Measurements from ENCODE around the gene OR8B12.
"Not testable (repeated sequence)": the region's sequence is repeated elsewhere in the genome, so short reads cannot be mapped to it uniquely, and the experiment has no call there.

The OR8B12 gene

DNA sequence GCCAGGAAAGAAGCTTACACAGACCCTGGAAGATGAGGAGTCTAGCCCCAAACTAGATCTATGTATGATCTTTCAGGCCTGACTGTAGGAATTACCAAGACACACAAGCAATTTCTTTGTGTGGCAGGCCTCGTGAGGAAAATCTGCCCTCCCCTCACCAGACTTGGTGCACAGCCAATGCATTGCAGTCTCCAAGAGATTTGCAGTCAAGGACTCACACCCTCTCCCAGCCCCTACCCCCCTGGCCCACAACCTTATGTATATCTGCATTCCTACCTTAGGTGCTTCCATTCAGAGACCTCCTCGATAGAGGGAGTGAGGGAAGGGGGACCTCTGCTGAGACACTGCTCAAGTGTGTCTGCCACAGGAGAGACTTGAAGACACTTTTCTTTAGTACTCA, 9.8 kb downstream of the OR8B12 start:
- Histone ChIP-seq H3K36me3 (ENCODE audit: control insufficient read depth, insufficient read depth, low read length) (no peaks in the 10 kb centered on the region), H3K9me3 (ENCODE audit: control insufficient read depth, insufficient read depth, low read length) (no peaks in the 10 kb centered on the region), H3K27me3 (ENCODE audit: control insufficient read depth, insufficient read depth, low read length) (no peaks in the 10 kb centered on the region), H3K27ac (ENCODE audit: low read length) (no peak overlapping the region), H3K4me3 (ENCODE audit: low read length) (no peak overlapping the region), H3K4me1 (ENCODE audit: control insufficient read depth, insufficient read depth, low read length) (peaks cover 3% of the 10 kb centered on the region; the same call in 1 of the 2 replicates)
- no peak for DNase-seq (ENCODE audit: low read depth, low spot score)
- no CpG with 5 or more reads among the region's 2 CpGs for WGBS (ENCODE audit: insufficient coverage, insufficient read length)

DNA sequence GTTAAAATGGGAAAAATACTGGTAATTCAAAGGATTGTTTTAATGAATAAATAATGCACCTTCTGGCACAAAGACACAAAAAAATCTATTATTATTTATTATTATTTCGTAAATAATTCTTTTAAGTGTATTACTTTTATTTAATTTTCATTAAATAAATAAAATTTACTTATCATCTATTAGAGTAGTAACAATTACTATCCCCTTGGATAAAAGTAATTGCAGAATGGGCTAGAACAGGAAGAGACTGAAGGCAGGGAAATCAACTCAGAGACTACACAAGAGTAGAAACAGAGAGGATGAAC, 23.0 kb downstream of the OR8B12 start:
- no CpG with 5 or more reads among the region's 1 CpG for WGBS (ENCODE audit: insufficient coverage, insufficient read length)

DNA sequence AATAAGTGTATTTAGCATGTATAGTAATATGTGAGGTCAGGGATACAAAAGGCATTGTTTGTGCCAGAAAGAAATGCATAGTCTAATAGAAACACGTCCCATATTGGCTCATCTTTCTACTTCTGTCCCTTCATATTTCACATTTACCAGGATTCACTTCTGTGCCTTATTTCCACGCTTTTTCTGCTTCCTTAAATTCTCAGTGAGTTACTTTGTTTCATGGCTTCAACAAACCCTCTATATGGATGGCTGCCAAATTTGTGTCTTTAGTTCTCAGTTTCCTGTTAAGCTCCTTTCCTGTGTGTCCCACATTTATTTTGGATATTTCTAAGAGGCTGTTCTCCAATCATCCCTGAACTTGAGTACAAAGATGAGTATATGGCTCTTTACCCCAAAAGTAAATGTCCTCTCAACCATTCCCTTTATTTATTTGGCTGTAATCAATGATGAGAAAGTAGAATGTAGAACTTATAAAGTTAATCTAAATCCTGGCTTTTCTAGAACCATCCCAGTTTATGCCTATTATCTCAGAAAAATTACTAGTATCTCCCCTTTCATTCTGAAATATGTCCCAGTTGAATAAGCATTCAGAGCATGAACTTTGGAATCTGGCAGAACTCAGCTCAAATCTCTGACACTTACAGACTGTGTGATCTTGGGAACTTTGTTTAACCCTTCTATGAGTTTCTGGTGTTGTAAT, 23.5 kb downstream of the OR8B12 start:
- H3K4me3 ChIP-seq (ENCODE audit: low read length): no peak overlapping the region
- no CpG with 5 or more reads among the region's 2 CpGs for WGBS (ENCODE audit: insufficient coverage, insufficient read length)
- H3K4me1 ChIP-seq (ENCODE audit: control insufficient read depth, insufficient read depth, low read length): no peaks in the 10 kb centered on the region
- H3K36me3 ChIP-seq (ENCODE audit: control insufficient read depth, insufficient read depth, low read length): no peaks in the 10 kb centered on the region
- DNase-seq (ENCODE audit: low read depth, low spot score): no peak
- H3K9me3 ChIP-seq (ENCODE audit: control insufficient read depth, insufficient read depth, low read length): no peaks in the 10 kb centered on the region
- no peaks in the 10 kb centered on the region for H3K27me3 ChIP-seq (ENCODE audit: control insufficient read depth, insufficient read depth, low read length)
- H3K27ac ChIP-seq (ENCODE audit: low read length): no peak overlapping the region

More for the DNA sequence above, 23.0 kb downstream of the OR8B12 start:
- Histone ChIP-seq H3K9me3 (ENCODE audit: control insufficient read depth, insufficient read depth, low read length) (no peaks in the 10 kb centered on the region), H3K27ac (ENCODE audit: low read length) (no peak overlapping the region), H3K36me3 (ENCODE audit: control insufficient read depth, insufficient read depth, low read length) (no peaks in the 10 kb centered on the region), H3K4me1 (ENCODE audit: control insufficient read depth, insufficient read depth, low read length) (no peaks in the 10 kb centered on the region), H3K27me3 (ENCODE audit: control insufficient read depth, insufficient read depth, low read length) (no peaks in the 10 kb centered on the region), H3K4me3 (ENCODE audit: low read length) (no peak overlapping the region)
- no peak for DNase-seq (ENCODE audit: low read depth, low spot score)

DNA sequence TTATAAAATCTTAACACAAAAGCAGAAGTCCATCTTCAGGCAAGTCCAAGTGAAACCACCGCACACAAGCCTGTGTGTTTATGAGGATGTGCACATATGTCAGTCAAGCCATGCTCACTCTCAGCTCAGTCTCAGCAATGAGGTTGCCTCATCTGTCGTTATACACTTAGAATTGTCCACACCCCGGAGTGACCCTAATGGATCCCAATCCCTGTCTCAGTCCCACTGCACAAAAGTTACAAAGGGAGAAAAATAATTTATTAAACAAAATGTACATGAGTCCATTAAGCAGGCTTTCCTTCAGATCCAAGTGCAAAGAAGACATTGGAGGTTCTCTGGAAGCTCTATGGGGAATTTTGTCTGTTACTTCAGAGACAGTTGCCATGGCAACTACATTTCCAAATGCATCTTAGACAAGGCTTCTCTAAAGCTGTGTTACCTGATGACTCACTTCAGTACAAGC, 24.4 kb downstream of the OR8B12 start:
- no CpG with 5 or more reads among the region's 3 CpGs for WGBS (ENCODE audit: insufficient coverage, insufficient read length)
- Histone ChIP-seq H3K9me3 (ENCODE audit: control insufficient read depth, insufficient read depth, low read length) (no peaks in the 10 kb centered on the region), H3K4me3 (ENCODE audit: low read length) (no peak overlapping the region), H3K36me3 (ENCODE audit: control insufficient read depth, insufficient read depth, low read length) (no peaks in the 10 kb centered on the region), H3K27me3 (ENCODE audit: control insufficient read depth, insufficient read depth, low read length) (no peaks in the 10 kb centered on the region), H3K27ac (ENCODE audit: low read length) (no peak overlapping the region), H3K4me1 (ENCODE audit: control insufficient read depth, insufficient read depth, low read length) (no peaks in the 10 kb centered on the region)
- DNase-seq (ENCODE audit: low read depth, low spot score): no peak

DNA sequence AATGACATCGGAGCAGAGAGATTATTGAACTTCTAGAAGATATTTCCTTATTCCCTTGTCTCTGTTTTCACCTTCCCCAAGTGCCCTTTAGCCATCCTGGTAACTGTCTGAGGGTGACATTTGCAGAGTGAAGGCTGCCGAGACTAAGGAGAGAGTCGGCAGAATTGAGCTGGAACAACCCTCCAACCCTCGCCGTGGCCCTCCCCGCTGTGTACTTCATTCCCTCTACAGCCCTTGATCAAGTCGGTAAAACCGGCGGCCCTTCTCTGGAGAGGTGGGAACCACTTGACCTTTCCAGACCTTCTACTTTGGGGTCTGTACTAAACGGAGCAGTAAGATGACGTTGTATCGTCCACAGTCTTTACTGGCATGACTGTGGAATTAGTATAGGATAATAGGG, 26.1 kb downstream of the OR8B12 start:
- Histone ChIP-seq H3K27ac (ENCODE audit: low read length) (no peak overlapping the region), H3K27me3 (ENCODE audit: control insufficient read depth, insufficient read depth, low read length) (no peaks in the 10 kb centered on the region), H3K4me1 (ENCODE audit: control insufficient read depth, insufficient read depth, low read length) (no peaks in the 10 kb centered on the region), H3K9me3 (ENCODE audit: control insufficient read depth, insufficient read depth, low read length) (no peaks in the 10 kb centered on the region), H3K36me3 (ENCODE audit: control insufficient read depth, insufficient read depth, low read length) (no peaks in the 10 kb centered on the region), H3K4me3 (ENCODE audit: low read length) (no peak overlapping the region)
- WGBS (ENCODE audit: insufficient coverage, insufficient read length): no CpG with 5 or more reads among the region's 12 CpGs
- no peak for DNase-seq (ENCODE audit: low read depth, low spot score)

DNA sequence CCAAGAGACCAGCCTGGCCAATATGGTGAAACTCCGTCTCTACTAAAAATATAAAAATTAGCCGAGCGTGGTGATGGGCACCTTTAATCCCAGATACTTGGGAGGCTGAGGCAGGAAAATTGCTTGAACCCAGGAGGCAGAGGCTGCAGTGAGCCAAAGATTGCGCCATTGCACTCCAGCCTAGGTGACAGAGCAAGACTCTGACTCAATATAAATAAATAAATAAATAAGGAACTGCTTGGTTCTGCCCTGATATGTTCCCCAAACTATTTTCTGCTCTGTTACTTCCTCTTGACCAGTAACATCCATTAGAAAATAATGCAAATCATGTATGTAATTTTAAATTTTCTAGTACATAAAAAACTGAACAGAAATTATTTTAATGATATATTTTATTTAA, 28.8 kb downstream of the OR8B12 start:
- not testable (repeated sequence) for H3K4me3 ChIP-seq (ENCODE audit: low read length); H3K27ac ChIP-seq (ENCODE audit: low read length); H3K9me3 ChIP-seq (ENCODE audit: control insufficient read depth, insufficient read depth, low read length); DNase-seq (ENCODE audit: low read depth, low spot score); H3K4me1 ChIP-seq (ENCODE audit: control insufficient read depth, insufficient read depth, low read length); H3K27me3 ChIP-seq (ENCODE audit: control insufficient read depth, insufficient read depth, low read length); H3K36me3 ChIP-seq (ENCODE audit: control insufficient read depth, insufficient read depth, low read length)
- WGBS (ENCODE audit: insufficient coverage, insufficient read length): no CpG with 5 or more reads among the region's 4 CpGs

DNA sequence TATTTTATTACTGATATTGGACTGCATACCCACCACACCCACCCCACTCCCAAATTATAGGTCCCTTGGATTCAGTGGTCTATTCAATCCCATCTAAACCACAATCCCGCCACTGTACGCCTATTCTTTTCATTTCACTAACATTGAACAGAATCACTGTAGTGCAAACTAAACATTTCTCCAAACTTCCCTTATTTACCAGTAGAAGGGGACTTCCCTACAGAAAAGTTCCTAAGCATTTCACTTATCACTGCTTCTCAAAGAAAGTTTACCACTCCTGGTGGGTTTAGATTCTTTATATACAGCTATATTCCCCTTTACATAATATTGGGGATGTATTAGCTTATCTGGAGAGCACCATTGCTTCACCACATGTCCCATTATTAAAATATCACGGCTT, 29.3 kb downstream of the OR8B12 start:
- H3K4me1 ChIP-seq (ENCODE audit: control insufficient read depth, insufficient read depth, low read length): no peaks in the 10 kb centered on the region
- H3K27me3 ChIP-seq (ENCODE audit: control insufficient read depth, insufficient read depth, low read length): no peaks in the 10 kb centered on the region
- H3K9me3 ChIP-seq (ENCODE audit: control insufficient read depth, insufficient read depth, low read length): no peaks in the 10 kb centered on the region
- H3K27ac ChIP-seq (ENCODE audit: low read length): no peak overlapping the region
- WGBS (ENCODE audit: insufficient coverage, insufficient read length): no CpG with 5 or more reads among the region's 3 CpGs
- H3K36me3 ChIP-seq (ENCODE audit: control insufficient read depth, insufficient read depth, low read length): no peaks in the 10 kb centered on the region
- no peak for DNase-seq (ENCODE audit: low read depth, low spot score)
- H3K4me3 ChIP-seq (ENCODE audit: low read length): no peak overlapping the region

DNA sequence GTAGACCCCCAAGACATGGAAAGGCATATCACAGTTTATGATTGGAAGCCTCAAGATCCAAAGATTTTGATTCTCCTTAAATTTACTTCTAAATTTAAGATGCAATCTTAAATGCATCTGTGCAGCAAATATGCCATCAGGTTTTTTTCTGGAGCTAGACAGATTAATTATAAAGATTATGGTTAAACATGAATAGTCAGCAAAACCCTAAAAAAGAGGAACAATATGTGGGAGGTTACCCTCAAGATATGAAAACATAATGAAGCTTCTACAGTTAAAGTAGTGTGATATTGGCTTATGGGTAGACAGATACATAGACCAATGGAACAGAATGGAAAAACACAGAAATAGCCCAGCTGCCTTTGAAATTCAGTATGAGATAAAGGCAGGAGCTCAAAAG, 31.7 kb downstream of the OR8B12 start:
- Histone ChIP-seq H3K9me3 (ENCODE audit: control insufficient read depth, insufficient read depth, low read length) (no peaks in the 10 kb centered on the region), H3K27me3 (ENCODE audit: control insufficient read depth, insufficient read depth, low read length) (no peaks in the 10 kb centered on the region), H3K4me1 (ENCODE audit: control insufficient read depth, insufficient read depth, low read length) (no peaks in the 10 kb centered on the region), H3K36me3 (ENCODE audit: control insufficient read depth, insufficient read depth, low read length) (no peaks in the 10 kb centered on the region), H3K27ac (ENCODE audit: low read length) (no peak overlapping the region), H3K4me3 (ENCODE audit: low read length) (no peak overlapping the region)
- DNase-seq (ENCODE audit: low read depth, low spot score): no peak

DNA sequence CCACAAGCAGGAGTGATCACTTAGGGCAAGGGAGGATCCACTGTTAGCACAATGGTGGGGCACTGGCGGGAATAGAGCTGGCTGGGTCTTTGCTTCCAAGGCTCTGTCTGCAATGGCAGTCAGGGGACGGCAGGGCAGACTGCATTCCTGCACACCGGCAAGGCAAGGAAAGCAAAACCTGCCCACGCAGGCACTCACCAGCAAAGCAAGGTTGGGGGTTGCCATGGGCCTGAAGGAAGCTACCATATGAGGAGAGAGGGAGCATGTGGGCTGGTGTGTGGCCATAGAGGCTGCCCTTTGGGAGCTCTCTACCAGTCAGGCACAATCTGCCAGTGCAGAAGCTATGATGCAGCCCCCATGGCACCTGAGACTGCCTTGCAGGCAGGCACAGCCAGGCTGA, 33.2 kb downstream of the OR8B12 start:
- H3K27ac ChIP-seq (ENCODE audit: low read length): no peak overlapping the region
- no peaks in the 10 kb centered on the region for H3K4me1 ChIP-seq (ENCODE audit: control insufficient read depth, insufficient read depth, low read length)
- no CpG with 5 or more reads among the region's 4 CpGs for WGBS (ENCODE audit: insufficient coverage, insufficient read length)
- H3K27me3 ChIP-seq (ENCODE audit: control insufficient read depth, insufficient read depth, low read length): no peaks in the 10 kb centered on the region
- no peaks in the 10 kb centered on the region for H3K9me3 ChIP-seq (ENCODE audit: control insufficient read depth, insufficient read depth, low read length)
- no peak overlapping the region for H3K4me3 ChIP-seq (ENCODE audit: low read length)
- no peaks in the 10 kb centered on the region for H3K36me3 ChIP-seq (ENCODE audit: control insufficient read depth, insufficient read depth, low read length)
- DNase-seq (ENCODE audit: low read depth, low spot score): no peak

DNA sequence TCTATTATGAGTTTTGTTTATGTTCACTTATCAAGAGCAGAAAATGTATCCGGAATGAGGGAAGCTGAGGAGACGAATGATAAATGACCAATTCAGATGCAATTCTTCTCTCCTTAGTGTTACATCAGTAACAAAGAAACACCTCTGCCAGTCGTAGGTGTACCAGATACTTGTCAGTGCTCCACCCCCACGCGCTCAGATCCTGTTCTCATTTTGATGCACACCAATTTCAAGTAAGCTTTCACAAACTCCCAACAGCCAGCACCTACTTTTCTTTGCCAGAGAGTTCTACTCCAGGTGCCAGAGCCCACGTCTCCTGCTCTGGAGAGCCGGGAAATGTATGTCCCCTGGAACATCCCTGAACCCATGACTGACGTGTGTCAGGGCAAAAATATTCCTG, 43.7 kb downstream of the OR8B12 start:
- H3K9me3 ChIP-seq (ENCODE audit: control insufficient read depth, insufficient read depth, low read length): no peaks in the 10 kb centered on the region
- no peak for DNase-seq (ENCODE audit: low read depth, low spot score)
- no peaks in the 10 kb centered on the region for H3K27me3 ChIP-seq (ENCODE audit: control insufficient read depth, insufficient read depth, low read length)
- H3K36me3 ChIP-seq (ENCODE audit: control insufficient read depth, insufficient read depth, low read length): no peaks in the 10 kb centered on the region
- H3K4me3 ChIP-seq (ENCODE audit: low read length): no peak overlapping the region
- H3K27ac ChIP-seq (ENCODE audit: low read length): no peak overlapping the region
- H3K4me1 ChIP-seq (ENCODE audit: control insufficient read depth, insufficient read depth, low read length): no peaks in the 10 kb centered on the region
- no CpG with 5 or more reads among the region's 8 CpGs for WGBS (ENCODE audit: insufficient coverage, insufficient read length)

DNA sequence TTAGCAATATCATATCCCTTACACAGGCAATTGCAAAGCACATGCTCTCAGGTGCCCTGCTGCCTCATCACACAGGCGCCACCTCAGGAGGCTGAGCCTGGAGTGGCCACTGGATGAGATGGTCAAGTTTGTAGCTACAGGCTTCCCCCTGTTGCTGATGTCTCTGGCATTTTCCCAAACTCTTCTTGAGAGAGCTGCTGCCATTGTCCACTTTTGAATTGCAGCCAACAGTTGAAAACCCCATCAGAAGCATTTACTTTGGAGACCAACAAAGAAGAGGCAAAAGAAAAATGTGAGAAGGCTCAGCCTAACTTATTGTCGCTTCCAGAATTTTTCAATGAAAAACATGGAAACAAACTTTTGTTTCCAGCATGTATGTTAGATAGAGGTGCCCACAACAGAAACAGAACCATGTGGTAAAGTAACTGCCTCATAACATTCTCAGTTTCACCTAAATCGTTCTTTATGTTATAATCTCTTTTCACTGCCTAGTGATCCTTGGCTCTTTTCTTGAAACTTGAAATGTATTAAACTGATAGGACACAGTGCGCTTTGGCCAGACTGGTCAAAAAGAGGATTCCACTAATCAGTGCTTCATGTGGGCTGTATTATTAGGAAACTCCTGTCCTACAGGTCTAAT, 50.3 kb downstream of the OR8B12 start:
- DNase-seq (ENCODE audit: low read depth, low spot score): no peak
- no peaks in the 10 kb centered on the region for H3K27me3 ChIP-seq (ENCODE audit: control insufficient read depth, insufficient read depth, low read length)
- no CpG with 5 or more reads among the region's 4 CpGs for WGBS (ENCODE audit: insufficient coverage, insufficient read length)
- no peak overlapping the region for H3K27ac ChIP-seq (ENCODE audit: low read length)
- no peaks in the 10 kb centered on the region for H3K9me3 ChIP-seq (ENCODE audit: control insufficient read depth, insufficient read depth, low read length)
- H3K4me1 ChIP-seq (ENCODE audit: control insufficient read depth, insufficient read depth, low read length): no peaks in the 10 kb centered on the region
- H3K36me3 ChIP-seq (ENCODE audit: control insufficient read depth, insufficient read depth, low read length): no peaks in the 10 kb centered on the region
- no peak overlapping the region for H3K4me3 ChIP-seq (ENCODE audit: low read length)
